ENCODE results near the gene SAMD9L. TPM values are rescaled to one million over a fixed set of nuclear protein-coding genes. Genes with fewer than 3 reads are reported as not detected.

The SAMD9L gene
- 4.4 and 9.2 TPM in 2 replicates for polyA plus RNA-seq

GRCh38 chr7:93148144-93148543 is at the start of gene SAMD9L:
Gene SAMD9L (minus strand): TSS chr7:93148385. CDS start chr7:93135971, 12,414 bp downstream.

DNA sequence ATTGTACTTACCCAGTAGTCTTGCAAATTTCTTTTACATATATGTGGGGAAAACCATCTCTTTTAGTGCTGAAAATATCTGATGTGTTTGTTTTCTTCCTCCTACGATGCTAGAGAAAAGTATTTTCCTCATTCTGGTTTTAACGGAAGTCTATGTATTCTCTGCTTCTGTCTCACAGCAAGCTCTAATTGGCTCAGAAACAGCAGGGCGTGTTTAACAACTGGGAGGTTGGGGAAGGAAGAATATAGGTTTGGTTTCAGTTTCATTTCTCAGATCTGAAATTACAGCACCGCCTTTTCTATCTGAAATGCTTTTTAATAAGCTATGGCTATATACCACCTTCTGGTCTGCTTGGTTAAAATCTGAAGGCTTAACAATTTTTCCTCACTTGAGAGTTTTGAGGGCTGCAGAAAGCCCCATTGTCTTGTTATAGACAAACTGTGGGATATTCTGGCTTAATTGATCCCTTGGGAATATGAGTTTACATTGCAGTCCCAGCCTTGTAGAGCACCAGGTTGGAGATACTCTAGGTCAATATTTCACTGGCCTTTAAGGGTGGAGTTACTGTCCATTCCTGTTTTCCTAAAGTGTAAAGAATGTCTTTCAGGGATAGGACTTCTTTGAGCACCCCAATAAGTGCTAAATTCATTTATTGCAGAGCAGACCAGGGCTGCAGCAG is 30.2 kb downstream of the SAMD9L start, which contains the start of gene SAMD9:
TSS of gene SAMD9 (minus strand) at position 128 of the 679 bp plus-strand sequence. CDS start 11,882 bp downstream, outside the sequence.

Other genes with a start within 250 kb of the SAMD9L start
- 5.2 and 5.5 TPM in 2 replicates for gene SAMD9, start 30.4 kb downstream of the SAMD9L start, polyA plus RNA-seq
- 0.76 TPM in 1 of 2 replicates, not detected in the other for gene HEPACAM2, start 78.1 kb upstream of the SAMD9L start, polyA plus RNA-seq
- gene VPS50, start 84.0 kb upstream of the SAMD9L start, polyA plus RNA-seq = 41.3 and 68.4 TPM in 2 replicates

Measured in Purkinje cell (primary cell).